NCI-H128 (cell line): Measurements from ENCODE around the gene FXYD3.

Experiments
- DNase-seq: peaks from one replicate; lab custom pipeline; 2025; ENCODE audit not compliant: unreplicated experiment; lab: John Stamatoyannopoulos, UW

FXYD3 gene

GRCh38 chr19:35105411-35106290, 10.0 kb upstream of the FXYD3 start:
- DNase-seq: no peak

DNA sequence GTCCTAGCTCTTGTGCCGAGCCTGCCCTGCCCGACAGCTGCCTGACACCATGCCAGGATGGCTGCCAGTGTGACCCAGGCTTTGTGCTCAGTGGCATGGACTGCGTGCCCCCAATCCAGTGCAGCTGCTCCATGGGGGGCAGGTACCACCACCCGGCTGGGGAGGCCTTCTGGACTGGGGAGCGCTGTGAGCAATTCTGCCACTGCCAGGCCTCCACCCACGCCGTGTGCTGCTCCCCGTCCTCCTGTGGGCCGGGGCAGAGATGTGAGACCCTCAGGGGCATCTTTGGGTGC, 9.4 kb upstream of the FXYD3 start:
- DNase-seq: no peak

- DNase-seq: no peak
Observed at GRCh38 chr19:35106898-35107541, 8.6 kb upstream of the FXYD3 start.

DNA sequence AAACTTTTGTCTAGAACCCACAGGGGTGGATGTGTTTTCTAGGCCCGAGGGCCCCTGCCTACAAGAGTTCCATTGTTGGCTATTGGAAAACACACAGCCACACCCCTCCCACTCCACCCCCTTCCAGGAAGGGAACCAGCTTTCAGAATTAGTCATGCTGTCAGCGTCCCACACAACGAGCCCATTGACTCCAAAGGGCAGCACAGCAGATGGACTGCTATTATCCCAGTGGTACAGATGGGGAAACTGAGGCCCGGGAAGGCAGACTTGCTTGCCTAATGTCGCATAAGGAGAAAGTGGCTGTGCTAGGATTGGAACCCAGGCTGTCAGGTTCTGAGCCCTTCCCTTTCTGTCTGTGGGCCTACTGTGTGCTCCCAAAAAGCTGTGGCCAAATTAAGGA, 8.1 kb upstream of the FXYD3 start:
- no peak for DNase-seq

- DNase-seq: no peak
Observed at GRCh38 chr19:35108730-35109129, 6.9 kb upstream of the FXYD3 start.

- no peak for DNase-seq
Observed at GRCh38 chr19:35109395-35110112, 6.1 kb upstream of the FXYD3 start.

DNA sequence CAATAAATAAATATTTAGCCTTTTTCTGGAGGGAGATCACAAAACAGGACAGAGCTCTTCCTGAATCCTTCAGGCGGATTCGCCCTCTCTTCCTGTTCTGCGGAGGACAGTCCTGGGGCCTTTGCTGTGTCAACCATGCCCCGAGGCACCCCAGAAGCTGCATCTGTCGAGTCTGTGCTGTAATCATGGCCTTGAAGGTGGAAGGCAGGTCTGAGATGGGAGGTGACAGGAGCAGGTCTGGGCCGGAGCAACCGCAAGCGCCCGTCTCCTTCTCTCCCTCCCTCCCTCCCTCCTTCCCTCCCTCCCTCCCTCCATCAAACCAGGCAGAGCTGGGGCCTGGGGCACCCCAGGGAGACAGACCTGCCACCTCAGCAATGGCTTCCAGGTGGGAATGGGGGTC, 4.6 kb upstream of the FXYD3 start:
- DNase-seq: no peak

DNA sequence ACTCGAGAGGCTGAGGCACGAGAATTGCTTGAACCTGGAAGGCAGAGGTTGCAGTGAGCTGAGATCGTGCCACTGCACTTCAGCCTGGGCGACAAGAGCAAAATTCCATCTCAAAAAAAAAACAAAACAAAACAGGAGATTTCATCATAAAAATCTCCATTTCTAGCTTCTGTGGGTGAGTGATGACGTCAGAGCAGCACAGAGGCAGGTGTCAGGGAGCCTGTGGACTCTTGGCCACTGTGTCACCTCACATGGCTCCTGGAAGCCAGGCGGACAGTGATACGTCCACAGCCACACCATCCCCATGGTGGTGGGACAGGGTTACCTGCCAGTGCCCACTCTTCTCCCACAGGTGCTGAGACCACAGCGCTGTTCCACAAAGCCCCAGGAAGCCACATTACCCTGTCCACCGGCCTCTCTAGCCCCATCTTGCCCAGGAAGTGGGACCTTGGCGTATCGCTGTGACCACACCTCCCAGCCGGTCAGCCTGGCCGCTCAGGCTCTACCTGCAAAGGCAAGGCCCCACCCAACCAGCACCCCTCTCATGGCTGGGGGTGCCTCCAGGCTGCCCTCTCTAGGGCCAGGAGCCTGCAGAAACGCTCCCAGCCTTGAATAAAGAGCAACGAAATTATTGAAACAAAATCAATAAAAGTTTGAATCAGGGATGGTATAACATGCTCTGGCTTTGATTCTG, 2.5 kb upstream of the FXYD3 start:
- DNase-seq: no peak

DNA sequence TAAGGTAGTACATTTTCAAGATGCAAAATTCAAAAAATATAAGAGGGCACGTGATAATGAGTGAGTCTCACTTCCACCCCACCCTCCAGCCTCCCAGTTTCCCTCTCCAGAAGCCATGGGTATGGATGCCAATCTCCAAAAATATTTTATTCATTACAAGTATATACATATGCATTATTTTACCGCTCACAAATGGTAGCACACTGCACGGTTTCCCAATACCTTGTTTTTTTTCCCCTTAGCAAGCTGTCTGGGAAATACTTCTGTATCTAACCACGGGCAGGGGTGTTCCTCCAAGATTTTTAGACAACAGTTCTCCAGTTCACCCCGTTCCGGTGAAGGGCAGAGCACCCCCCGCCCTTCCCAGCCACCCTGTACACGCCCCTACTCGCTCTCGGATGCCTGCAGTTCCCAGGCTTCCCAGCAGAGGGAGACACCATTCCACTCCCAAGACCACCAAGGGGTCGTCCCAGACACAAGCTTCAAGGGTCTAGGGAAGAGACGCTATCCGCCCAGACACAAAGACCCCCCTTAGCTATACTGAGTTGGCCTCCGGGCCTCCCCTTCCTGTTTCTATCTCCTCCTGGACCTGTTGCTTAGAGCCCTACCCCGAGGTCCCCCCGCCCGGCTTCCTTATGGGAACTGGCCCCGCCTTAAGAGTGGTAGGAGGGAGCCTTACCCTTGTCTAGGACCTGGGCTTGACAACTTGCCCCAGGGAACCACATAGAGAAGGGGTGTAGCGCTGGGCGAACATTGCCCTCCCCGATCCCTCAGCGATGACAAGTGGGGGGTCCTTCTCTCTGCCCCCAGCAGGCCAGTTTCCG, 1.1 kb upstream of the FXYD3 start:
- DNase-seq: no peak

DNA sequence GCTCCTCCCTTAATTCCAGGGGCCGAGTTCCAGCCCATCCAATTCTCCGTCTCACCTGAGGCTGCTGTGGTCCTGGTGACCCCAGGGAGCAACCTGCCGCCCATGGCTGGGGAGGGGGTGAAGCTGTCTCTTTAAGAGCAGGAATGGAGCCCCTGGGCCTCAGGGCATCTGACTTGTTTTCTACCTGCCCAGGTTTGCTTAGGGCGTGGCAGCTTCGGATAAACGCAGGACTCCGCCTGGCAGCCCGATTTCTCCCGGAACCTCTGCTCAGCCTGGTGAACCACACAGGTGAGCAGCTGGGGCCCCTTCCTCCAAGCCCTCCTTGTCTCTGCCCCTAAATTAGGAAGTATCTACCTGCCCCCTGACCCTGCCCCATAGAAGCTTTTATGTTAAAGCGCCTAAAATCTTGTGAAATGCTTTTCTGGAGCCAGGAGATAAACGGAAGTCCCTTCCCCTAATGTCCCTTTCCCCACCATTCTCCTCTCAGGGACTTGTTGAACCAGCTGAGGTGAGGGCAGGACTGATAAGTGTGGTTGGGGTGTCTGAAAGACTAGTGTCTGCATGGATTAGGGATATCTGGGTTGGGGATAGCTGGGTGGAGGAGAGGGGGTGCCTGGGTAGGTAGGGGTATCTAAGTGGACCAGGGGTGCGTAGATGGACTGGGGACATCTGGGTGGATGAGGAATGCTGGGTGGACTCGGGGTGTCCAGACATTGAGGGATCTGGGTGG, 614 bp downstream of the FXYD3 start:
- DNase-seq: no peak

GRCh38 chr19:35117116-35117515, 1.5 kb downstream of the FXYD3 start:
- no peak for DNase-seq

- no peak for DNase-seq
Observed at GRCh38 chr19:35117799-35118198, 2.2 kb downstream of the FXYD3 start.

DNA sequence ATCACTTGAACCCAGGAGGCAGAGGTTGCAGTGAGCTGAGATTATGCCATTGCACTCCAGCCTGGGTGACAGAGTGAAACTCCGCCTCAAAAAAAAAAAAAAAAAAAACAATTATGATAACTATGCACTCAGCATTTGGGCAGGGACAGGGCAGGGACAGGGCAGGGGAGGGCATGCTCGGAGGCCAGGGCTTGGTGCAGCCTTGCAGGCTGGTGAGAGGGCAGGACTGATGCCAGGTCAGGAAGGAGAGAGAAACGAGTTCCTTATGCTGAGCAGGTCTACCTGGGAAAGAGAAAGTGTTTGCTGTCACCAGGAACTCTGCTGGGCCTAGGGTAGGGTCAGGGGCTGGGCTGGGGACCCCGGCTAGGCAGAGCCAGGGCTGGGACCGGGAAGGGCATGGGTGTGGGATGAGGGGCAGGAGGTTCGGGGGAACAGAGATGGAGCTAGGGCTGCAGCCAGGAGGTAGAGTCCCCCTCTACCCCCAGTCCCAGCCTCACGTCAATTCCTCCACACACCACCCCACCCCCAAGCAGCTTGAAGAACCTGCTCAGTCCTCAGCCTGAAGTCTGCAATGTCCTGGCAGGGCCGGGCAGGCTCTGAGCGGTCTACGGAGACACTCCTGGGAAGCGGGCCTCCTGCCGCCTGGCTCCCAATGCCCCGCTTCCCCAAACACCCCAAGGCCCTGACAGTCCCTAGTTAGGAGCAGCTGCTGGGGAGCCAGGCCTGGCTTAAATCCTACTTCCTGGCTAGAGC, 2.8 kb downstream of the FXYD3 start:
- DNase-seq: no peak

DNA sequence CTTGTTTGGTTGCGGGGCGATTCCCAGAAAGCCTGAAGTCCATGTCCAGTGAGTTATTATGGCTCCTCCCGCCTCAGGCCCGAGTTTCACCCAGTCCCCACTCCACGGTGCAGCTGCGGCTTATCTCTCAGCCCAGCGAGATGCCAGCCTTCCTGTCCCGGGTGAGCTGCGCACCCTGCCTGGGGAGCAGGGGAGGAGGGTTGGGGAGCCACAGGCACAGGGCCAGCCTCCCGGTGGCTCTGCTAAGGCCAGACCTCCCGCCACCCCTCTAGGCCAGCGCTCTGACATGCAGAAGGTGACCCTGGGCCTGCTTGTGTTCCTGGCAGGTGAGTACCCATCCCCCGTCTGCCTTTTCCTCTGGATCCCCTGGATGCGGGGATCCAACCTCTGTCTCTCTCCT, 3.5 kb downstream of the FXYD3 start:
- DNase-seq: no peak

DNA sequence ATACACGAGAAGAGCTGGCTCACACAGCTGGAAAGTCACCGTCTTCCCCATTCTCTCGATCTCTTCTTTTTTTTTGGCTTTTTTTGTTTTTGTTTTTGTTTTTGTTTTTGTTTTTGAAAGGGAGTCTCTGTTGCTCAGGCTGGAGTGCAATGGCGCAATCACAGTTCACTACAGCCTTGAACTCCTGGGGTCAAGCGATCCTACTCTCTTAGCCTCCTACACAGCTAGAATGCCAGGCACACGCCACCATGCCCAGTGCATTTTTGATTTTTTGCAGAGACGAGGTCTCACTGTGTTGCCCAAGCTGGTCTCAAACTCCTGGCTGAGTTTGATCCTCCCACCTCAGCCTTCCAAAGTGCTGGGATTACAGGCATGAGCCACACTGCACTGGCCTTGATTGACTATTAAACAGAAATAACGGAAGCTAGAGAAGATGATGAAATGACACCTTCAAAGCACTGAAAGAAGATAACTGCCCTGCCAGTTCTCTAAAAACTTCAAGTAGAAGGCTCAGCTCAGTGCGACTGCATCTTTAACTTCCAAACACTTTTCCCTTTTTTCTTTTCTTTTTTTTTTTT, 4.0 kb downstream of the FXYD3 start:
- DNase-seq: no peak

DNA sequence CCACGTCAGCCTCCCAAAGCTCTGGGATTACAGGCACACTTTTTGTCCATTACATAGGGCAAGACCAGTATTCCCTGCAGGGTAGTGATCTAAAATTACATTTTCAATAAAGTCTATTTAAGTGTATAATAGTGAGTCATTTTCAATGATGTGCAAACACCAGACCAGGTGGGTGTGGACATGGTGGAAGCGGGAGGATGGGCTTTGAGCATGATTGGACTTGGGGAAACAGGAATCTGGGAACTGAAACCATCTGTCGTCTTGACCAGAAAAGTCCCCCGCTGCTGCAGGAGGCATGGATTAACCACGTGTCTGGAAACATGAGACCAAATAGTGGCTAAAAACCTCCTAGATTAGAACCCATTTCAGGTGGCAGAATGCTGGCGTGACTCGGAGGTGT, 4.9 kb downstream of the FXYD3 start:
- DNase-seq: no peak

- no peak for DNase-seq
Observed at GRCh38 chr19:35120898-35121297, 5.3 kb downstream of the FXYD3 start.

DNA sequence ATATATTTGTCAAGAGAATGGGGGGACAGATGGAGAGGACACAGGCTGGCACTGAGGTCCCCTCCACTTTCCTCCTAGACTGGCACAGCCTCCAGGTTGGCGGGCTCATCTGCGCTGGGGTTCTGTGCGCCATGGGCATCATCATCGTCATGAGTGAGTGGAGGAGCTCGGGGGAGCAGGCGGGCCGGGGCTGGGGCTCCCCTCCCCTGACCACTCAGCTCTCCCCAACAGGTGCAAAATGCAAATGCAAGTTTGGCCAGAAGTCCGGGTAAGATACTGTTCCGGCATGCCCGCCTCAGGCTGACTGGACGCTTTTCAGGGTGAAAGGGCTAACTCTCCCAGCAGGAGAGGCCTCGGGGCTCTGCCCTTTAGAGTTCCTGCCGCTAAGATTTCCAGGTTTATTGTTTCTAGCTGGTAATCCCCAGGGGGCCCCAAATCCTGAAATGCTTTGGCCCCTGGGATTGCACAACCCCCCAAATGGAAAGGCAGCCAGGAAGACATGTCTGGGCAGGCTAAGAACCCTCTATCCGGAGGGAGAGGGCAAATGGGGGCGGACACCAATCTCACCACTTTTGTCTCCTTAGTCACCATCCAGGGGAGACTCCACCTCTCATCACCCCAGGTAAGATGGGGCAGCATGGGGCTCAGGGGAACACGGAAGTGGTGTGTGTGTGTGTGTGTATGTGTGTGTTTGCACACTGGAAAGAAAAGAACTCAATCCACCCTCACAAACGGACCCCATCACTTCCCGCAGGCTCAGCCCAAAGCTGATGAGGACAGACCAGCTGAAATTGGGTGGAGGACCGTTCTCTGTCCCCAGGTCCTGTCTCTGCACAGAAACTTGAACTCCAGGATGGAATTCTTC, 7.3 kb downstream of the FXYD3 start:
- DNase-seq: no peak
